ENCODE data around the gene CEP104.
A peak's percentile ranks its signal among the peaks of the same experiment; 100 is the strongest.

Gene CEP104

DNA sequence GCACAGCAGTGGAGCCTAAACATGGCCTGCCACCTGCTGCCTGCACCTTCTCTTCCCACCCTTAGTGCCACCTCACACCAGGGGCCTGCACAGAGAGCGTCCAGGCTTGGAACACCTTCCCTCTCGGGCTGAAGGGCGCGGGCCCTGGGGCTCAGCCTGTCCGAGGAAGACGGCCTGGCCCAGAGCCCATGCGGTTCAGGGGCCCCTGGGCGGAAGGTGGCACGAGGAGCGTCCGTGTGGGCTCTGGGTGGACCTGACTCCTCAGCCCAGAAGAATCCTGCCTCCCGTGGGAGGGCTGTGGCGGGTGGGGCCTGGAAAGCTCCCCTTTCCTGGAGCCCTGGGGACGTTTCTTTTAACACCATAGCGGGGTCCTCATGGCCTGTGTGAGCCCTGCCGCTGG, 19.7 kb upstream of the CEP104 start:
- DNase-seq (ENCODE audit: low spot score in 2 of 2) (no peak), ATAC-seq (replicated peaks; ENCODE audit: extremely low read depth, poor library complexity, severe bottlenecking) (no peak)
- no peak overlapping the region for H3K27ac Mint-ChIP-seq (ENCODE audit: low read depth)
- H3K36me3 Mint-ChIP-seq (ENCODE audit: insufficient read depth): peaks cover 14% of the 10 kb centered on the region
- H3K9me3 Mint-ChIP-seq: no peaks in the 10 kb centered on the region
- no peaks in the 10 kb centered on the region for H3K4me1 Mint-ChIP-seq
- H3K27me3 Mint-ChIP-seq: no peaks in the 10 kb centered on the region
- H3K4me3 Mint-ChIP-seq: no peak overlapping the region

- H3K4me3 Mint-ChIP-seq: no peak overlapping the region
- H3K36me3 Mint-ChIP-seq (ENCODE audit: insufficient read depth): peaks cover 14% of the 10 kb centered on the region
- no peak for ATAC-seq (replicated peaks; ENCODE audit: extremely low read depth, poor library complexity, severe bottlenecking)
- H3K9me3 Mint-ChIP-seq: no peaks in the 10 kb centered on the region
- H3K27me3 Mint-ChIP-seq: no peaks in the 10 kb centered on the region
- no peaks in the 10 kb centered on the region for H3K4me1 Mint-ChIP-seq
- no peak overlapping the region for H3K27ac Mint-ChIP-seq (ENCODE audit: low read depth)
- no peak for DNase-seq (ENCODE audit: low spot score in 2 of 2)
Observed at GRCh38 chr1:3874736-3875135, 17.7 kb upstream of the CEP104 start.

GRCh38 chr1:3872546-3872945, 15.5 kb upstream of the CEP104 start:
- no peak overlapping the region for H3K4me3 Mint-ChIP-seq
- peaks cover 6% of the 10 kb centered on the region for H3K4me1 Mint-ChIP-seq
- H3K36me3 Mint-ChIP-seq (ENCODE audit: insufficient read depth): peaks cover 19% of the 10 kb centered on the region
- DNase-seq (ENCODE audit: low spot score in 2 of 2) (no peak), ATAC-seq (replicated peaks; ENCODE audit: extremely low read depth, poor library complexity, severe bottlenecking) (no peak)
- no peak overlapping the region for H3K27ac Mint-ChIP-seq (ENCODE audit: low read depth)
- no peaks in the 10 kb centered on the region for H3K27me3 Mint-ChIP-seq
- no peaks in the 10 kb centered on the region for H3K9me3 Mint-ChIP-seq

DNA sequence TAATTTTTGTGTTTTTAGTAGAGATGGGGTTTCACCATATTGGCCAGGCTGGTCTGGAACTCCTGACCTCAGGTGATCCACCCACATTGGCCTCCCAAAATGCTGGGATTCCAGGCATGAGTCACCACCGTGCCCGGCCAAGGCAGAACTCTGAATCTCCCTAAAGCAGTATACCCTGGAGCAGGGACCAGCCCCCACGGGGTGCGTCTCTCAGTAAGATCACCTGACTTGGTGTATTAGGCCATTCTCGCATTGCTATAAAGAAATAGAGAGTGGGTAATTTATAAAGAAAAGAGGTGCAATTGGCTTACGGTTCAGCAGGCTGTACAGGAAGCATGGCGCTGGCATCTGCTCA, 14.4 kb upstream of the CEP104 start:
- no peaks in the 10 kb centered on the region for H3K9me3 Mint-ChIP-seq
- no peak overlapping the region for H3K27ac Mint-ChIP-seq (ENCODE audit: low read depth)
- H3K4me3 Mint-ChIP-seq: no peak overlapping the region
- ATAC-seq (replicated peaks; ENCODE audit: extremely low read depth, poor library complexity, severe bottlenecking) (no peak), DNase-seq (ENCODE audit: low spot score in 2 of 2) (no peak)
- H3K4me1 Mint-ChIP-seq: peaks cover 6% of the 10 kb centered on the region
- H3K36me3 Mint-ChIP-seq (ENCODE audit: insufficient read depth): peaks cover 24% of the 10 kb centered on the region
- no peaks in the 10 kb centered on the region for H3K27me3 Mint-ChIP-seq

- H3K27ac Mint-ChIP-seq (ENCODE audit: low read depth): no peak overlapping the region
- no peak for ATAC-seq (replicated peaks; ENCODE audit: extremely low read depth, poor library complexity, severe bottlenecking)
- no peak for DNase-seq (ENCODE audit: low spot score in 2 of 2)
- H3K9me3 Mint-ChIP-seq: no peaks in the 10 kb centered on the region
- peaks cover 17% of the 10 kb centered on the region for H3K36me3 Mint-ChIP-seq (ENCODE audit: insufficient read depth)
- H3K4me3 Mint-ChIP-seq: no peak overlapping the region
- no peaks in the 10 kb centered on the region for H3K27me3 Mint-ChIP-seq
- H3K4me1 Mint-ChIP-seq: peaks cover 12% of the 10 kb centered on the region
Observed at GRCh38 chr1:3869751-3870301, 12.8 kb upstream of the CEP104 start.

DNA sequence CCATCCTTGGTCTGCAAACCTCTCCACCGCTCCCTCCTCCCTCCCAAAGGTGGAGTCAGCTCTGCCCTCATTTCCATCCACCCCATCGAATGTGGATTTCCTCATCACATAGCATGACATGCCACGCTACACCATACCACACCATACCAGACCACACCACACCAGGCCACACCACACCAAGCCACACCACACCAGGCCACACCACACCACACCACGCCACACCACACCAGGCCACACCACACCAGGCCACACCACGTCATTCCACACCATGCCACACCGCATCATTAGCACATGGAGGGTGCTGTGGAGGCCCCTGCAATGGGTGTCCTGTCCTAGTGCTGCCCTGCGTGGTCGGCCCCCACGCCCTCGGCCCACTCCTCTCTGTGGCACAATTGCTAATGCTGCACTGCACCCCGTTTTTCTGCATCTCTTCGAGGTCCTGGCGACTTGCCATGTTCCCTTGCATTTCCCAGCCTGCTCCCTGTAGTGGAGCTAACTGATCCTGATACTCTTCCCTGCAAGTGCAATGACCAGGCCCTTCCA, 11.5 kb upstream of the CEP104 start:
- DNase-seq (ENCODE audit: low spot score in 2 of 2) (no peak), ATAC-seq (replicated peaks; ENCODE audit: extremely low read depth, poor library complexity, severe bottlenecking) (no peak)

DNA sequence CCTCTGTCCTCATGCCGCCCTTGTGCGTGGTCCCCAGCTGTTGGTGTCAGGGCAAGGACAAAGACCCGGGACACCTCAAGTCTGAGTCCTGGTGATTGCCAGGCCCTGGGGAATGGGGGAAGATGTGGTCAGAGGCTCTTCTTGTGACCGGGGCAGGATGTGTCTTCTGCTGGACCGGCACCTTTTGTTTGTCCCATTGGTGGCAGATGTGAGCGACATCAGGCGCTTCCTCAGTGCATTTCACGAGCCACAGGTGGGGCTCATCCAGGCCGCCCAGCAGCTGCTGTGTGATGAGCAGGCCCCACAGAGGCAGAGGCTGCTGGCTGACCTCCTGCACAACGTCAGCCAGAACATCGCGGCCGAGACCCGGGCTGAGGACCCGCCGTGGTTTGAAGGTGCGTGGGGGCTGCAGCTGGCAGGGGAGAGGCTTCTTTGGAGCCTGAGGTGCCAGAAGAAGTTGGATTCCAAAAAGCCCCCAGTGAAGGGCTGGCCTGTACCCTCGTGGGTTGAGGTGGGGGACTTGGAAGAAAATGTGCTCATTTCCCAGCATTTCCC, 8.7 kb upstream of the CEP104 start:
- Mint-ChIP-seq H3K4me3 (no peak overlapping the region), H3K4me1 (peaks cover 13% of the 10 kb centered on the region), H3K27ac (ENCODE audit: low read depth) (no peak overlapping the region), H3K36me3 (ENCODE audit: insufficient read depth) (peaks cover 12% of the 10 kb centered on the region), H3K27me3 (no peaks in the 10 kb centered on the region), H3K9me3 (no peaks in the 10 kb centered on the region)
- ATAC-seq (replicated peaks; ENCODE audit: extremely low read depth, poor library complexity, severe bottlenecking) (no peak), DNase-seq (ENCODE audit: low spot score in 2 of 2) (no peak)

More for the DNA sequence above, 11.5 kb upstream of the CEP104 start:
- Mint-ChIP-seq H3K4me3 (no peak overlapping the region), H3K36me3 (ENCODE audit: insufficient read depth) (peaks cover 15% of the 10 kb centered on the region), H3K27me3 (no peaks in the 10 kb centered on the region), H3K4me1 (peaks cover 13% of the 10 kb centered on the region), H3K9me3 (no peaks in the 10 kb centered on the region), H3K27ac (ENCODE audit: low read depth) (peak overlapping the region; percentile 57)

DNA sequence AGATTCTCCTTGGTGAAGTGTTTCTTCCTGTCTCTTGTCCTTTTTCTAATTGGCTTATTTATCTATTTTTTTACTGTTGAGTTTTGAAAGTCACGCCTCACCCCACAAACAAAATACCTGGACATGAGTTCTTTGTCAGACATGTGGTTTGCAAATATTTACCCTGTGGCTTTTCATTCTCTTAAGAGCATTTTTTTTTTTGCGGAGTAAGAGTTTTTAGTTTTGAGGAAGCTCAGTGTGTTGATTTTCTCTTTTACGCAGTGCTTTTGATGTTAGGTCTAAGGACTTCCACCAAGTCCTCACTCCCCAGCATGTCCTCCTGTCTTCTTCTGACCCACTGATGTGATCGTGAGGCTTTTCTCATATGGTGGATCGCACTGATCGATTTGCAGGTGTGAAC, 7.9 kb upstream of the CEP104 start:
- peaks cover 12% of the 10 kb centered on the region for H3K36me3 Mint-ChIP-seq (ENCODE audit: insufficient read depth)
- no peaks in the 10 kb centered on the region for H3K27me3 Mint-ChIP-seq
- H3K9me3 Mint-ChIP-seq: no peaks in the 10 kb centered on the region
- ATAC-seq (replicated peaks; ENCODE audit: extremely low read depth, poor library complexity, severe bottlenecking): no peak
- H3K4me1 Mint-ChIP-seq: peaks cover 15% of the 10 kb centered on the region
- DNase-seq (ENCODE audit: low spot score in 2 of 2): no peak
- no peak overlapping the region for H3K4me3 Mint-ChIP-seq
- H3K27ac Mint-ChIP-seq (ENCODE audit: low read depth): no peak overlapping the region

- DNase-seq (ENCODE audit: low spot score in 2 of 2) (no peak), ATAC-seq (replicated peaks; ENCODE audit: extremely low read depth, poor library complexity, severe bottlenecking) (no peak)
- Mint-ChIP-seq H3K4me3 (no peak overlapping the region), H3K4me1 (peaks cover 21% of the 10 kb centered on the region), H3K27me3 (no peaks in the 10 kb centered on the region), H3K27ac (ENCODE audit: low read depth) (no peak overlapping the region), H3K36me3 (ENCODE audit: insufficient read depth) (peaks cover 12% of the 10 kb centered on the region), H3K9me3 (no peaks in the 10 kb centered on the region)
Observed at GRCh38 chr1:3863231-3863935, 6.4 kb upstream of the CEP104 start.

DNA sequence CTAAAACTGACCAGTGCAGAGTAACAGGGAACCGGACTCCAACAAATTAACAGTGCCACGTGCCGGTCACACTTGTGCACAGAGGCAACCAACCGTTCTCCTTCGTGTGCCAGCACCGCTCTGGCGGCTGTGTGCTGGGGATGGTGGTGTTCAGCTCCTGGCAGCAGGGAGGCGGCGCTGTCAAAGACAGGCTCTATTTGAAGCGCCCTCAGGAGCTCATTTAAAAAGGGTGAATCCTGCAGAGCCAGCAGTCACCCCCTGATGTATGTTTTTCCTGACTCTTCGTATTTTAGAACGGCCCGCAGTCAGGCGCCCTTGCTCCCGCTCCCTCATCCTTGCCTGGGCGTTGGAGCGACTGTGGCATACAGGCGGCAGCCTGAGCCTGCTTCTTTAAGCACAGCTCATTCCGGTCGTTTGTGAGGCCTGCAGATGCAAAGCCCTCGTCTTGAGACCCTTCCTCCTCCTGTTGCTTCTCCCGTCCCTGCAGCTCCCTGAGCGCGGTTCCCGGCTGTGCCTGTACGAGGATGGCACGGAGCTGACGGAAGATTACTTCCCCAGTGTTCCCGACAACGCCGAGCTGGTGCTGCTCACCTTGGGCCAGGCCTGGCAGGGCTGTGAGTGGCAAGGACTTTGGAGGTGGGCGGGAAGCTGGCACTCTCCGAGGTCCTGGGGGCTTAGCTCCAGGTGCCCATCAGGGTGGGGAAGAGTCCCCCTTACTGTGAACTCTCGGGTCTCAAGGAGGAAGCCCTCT, 1.4 kb upstream of the CEP104 start:
- Mint-ChIP-seq H3K4me1 (peaks cover 32% of the 10 kb centered on the region), H3K27ac (ENCODE audit: low read depth) (no peak overlapping the region), H3K9me3 (no peaks in the 10 kb centered on the region), H3K36me3 (ENCODE audit: insufficient read depth) (peaks cover 12% of the 10 kb centered on the region), H3K27me3 (no peaks in the 10 kb centered on the region), H3K4me3 (peak overlapping the region; percentile 97)
- DNase-seq (ENCODE audit: low spot score in 2 of 2) (no peak), ATAC-seq (replicated peaks; ENCODE audit: extremely low read depth, poor library complexity, severe bottlenecking) (no peak)

- no peak for DNase-seq (ENCODE audit: low spot score in 2 of 2)
- Mint-ChIP-seq H3K9me3 (no peaks in the 10 kb centered on the region), H3K4me3 (peak overlapping the region; percentile 97), H3K36me3 (ENCODE audit: insufficient read depth) (peaks cover 11% of the 10 kb centered on the region), H3K27me3 (no peaks in the 10 kb centered on the region), H3K27ac (ENCODE audit: low read depth) (peak overlapping the region; percentile 92), H3K4me1 (peaks cover 38% of the 10 kb centered on the region)
- no peak for ATAC-seq (replicated peaks; ENCODE audit: extremely low read depth, poor library complexity, severe bottlenecking)
Observed at GRCh38 chr1:3857791-3858129, 749 bp upstream of the CEP104 start.

GRCh38 chr1:3852711-3853485, 4.1 kb downstream of the CEP104 start:
- ATAC-seq (replicated peaks; ENCODE audit: extremely low read depth, poor library complexity, severe bottlenecking): no peak
- Mint-ChIP-seq H3K36me3 (ENCODE audit: insufficient read depth) (peaks cover 30% of the 10 kb centered on the region), H3K27ac (ENCODE audit: low read depth) (peak overlapping the region; percentile 41), H3K9me3 (no peaks in the 10 kb centered on the region), H3K27me3 (no peaks in the 10 kb centered on the region), H3K4me3 (no peak overlapping the region), H3K4me1 (peaks cover 19% of the 10 kb centered on the region)
- DNase-seq (ENCODE audit: low spot score in 2 of 2): no peak
